K562 (cell line): ENCODE results near the gene RSPRY1. TPM values are rescaled to one million over a fixed set of nuclear protein-coding genes. Genes with fewer than 3 reads are reported as not detected.

ENCODE experiments used
- CCNT2 ChIP-seq: IDR thresholded peaks from 2 replicates; pipeline ENCODE4 v1.6.1; 2011; ENCODE audit warnings: borderline replicate concordance, low read depth, mild to moderate bottlenecking, moderate library complexity, mixed read lengths, low read length; ENCODE audit not compliant: insufficient read length; ENCODE audit errors: extremely low read depth
- CEBPG ChIP-seq, 3 experiments: fragments of 200-800 bp in 1 of 3; sonication (Bioruptor generic) in 1 of 3; sonication (generic) in 1 of 3; formaldehyde crosslinking in 1 of 3; IDR thresholded peaks in 2 of 3; conservative IDR thresholded peaks in 1 of 3; 2 replicates each; pipeline versions ENCODE4 v1.6.1 to v1.8.0; 2016 to 2022; ENCODE audit warnings: missing compliant biosample characterization in 2 of 3, missing genetic modification characterization in 2 of 3, mild to moderate bottlenecking in 1 of 3, missing genetic modification reagents in 1 of 3
- ETV5 ChIP-seq: sonication (generic); formaldehyde crosslinking; IDR thresholded peaks from 2 replicates; pipeline ENCODE4 v1.4.0; 2020; ENCODE audit warnings: low read depth, mild to moderate bottlenecking, missing genetic modification reagents
- ETV6 ChIP-seq, 3 experiments: fragments of 150-350 bp in 1 of 3; sonication (generic) in 1 of 3; formaldehyde crosslinking in 1 of 3; IDR thresholded peaks; 2 replicates each; pipeline versions ENCODE4 v1.6.1 to v1.8.0; 2014 to 2022; ENCODE audit warnings: borderline replicate concordance in 2 of 3, low read depth in 2 of 3, antibody characterized with exemption in 1 of 3, low read length in 1 of 3, mild to moderate bottlenecking in 1 of 3, missing genetic modification reagents in 1 of 3
- GATAD2B ChIP-seq: fragments of 450-650 bp; IDR thresholded peaks from 2 replicates; pipeline ENCODE4 v1.6.1; 2017; ENCODE audit warnings: mild to moderate bottlenecking, borderline replicate concordance
- HDAC3 ChIP-seq: fragments of 450-650 bp; IDR thresholded peaks from 2 replicates; pipeline ENCODE4 v1.6.1; 2018; ENCODE audit warnings: borderline replicate concordance, mild to moderate bottlenecking, moderate library complexity; ENCODE audit not compliant: partially characterized antibody
- HDAC8 ChIP-seq: fragments of 450-650 bp; IDR thresholded peaks from 2 replicates; pipeline ENCODE4 v1.6.1; 2016; ENCODE audit warnings: mild to moderate bottlenecking, missing genetic modification characterization, moderate library complexity, missing compliant biosample characterization
- JUN ChIP-seq, 2 experiments: sonication (generic) in 1 of 2; formaldehyde crosslinking in 1 of 2; IDR thresholded peaks; 2 replicates each; pipeline versions ENCODE4 v1.6.1 to v1.8.0; 2012 to 2022; ENCODE audit warnings: borderline replicate concordance in 2 of 2, mild to moderate bottlenecking in 2 of 2, improper control_type of control experiment in 1 of 2, low read depth in 1 of 2, low read length in 1 of 2, missing genetic modification reagents in 1 of 2
- PCBP1 ChIP-seq: fragments of 200-400 bp; formaldehyde crosslinking; IDR thresholded peaks from 2 replicates; pipeline ENCODE4 v1.6.1; 2018; ENCODE audit warnings: mild to moderate bottlenecking, low read depth, low read length; ENCODE audit not compliant: poor library complexity, severe bottlenecking
- PTBP1 ChIP-seq: fragments of 200-400 bp; formaldehyde crosslinking; IDR thresholded peaks from 2 replicates; pipeline ENCODE4 v1.6.1; 2017; ENCODE audit warnings: low read depth, low read length
- SOX6 ChIP-seq: fragments of 450-650 bp; IDR thresholded peaks from 2 replicates; pipeline ENCODE4 v1.6.1; 2014; ENCODE audit warnings: mild to moderate bottlenecking
- SRSF9 ChIP-seq: fragments of 200-400 bp; formaldehyde crosslinking; IDR thresholded peaks from 2 replicates; pipeline ENCODE4 v1.6.1; 2017; ENCODE audit warnings: low read depth, low read length, borderline replicate concordance
- TOE1 ChIP-seq, 2 experiments: fragments of 450-650 bp in 1 of 2; sonication (generic) in 1 of 2; formaldehyde crosslinking in 1 of 2; IDR thresholded peaks; 2 replicates each; pipeline versions ENCODE4 v1.7.1 to v1.8.0; 2016 to 2022; ENCODE audit warnings: borderline replicate concordance in 2 of 2, mild to moderate bottlenecking in 2 of 2, antibody characterized with exemption in 1 of 2, inconsistent platforms in 1 of 2, low read depth in 1 of 2, missing genetic modification reagents in 1 of 2, moderate library complexity in 1 of 2
- ZNF239 ChIP-seq: fragments of 250-450 bp; sonication (Bioruptor Pico); IDR thresholded peaks from 2 replicates; pipeline ENCODE4 v1.4.0; 2020; ENCODE audit warnings: mild to moderate bottlenecking
- polyA plus RNA-seq, 8 experiments: library from polyadenylated mRNA; depleted of rRNA in 4 of 8; stranded (reverse) in 5 of 8; unstranded in 3 of 8; fragments of >200 nt; fragmentation: Nextera tagmentation in 2 of 8; fragmentation: Illumina TruSeq in 1 of 8; extraction: Ambion mirVana in 2 of 8; extraction: Trizol in 1 of 8; gene quantifications; 2 replicates each; pipeline versions ENCODE4 v1.2.1 to v1.2.3, GENCODE V29; 2011 to 2014; ENCODE audit warnings: inconsistent platforms in 1 of 8, missing spikeins in 1 of 8
- total RNA-seq, 7 experiments: library from RNA; depleted of rRNA in 6 of 7; stranded (reverse); fragments of >200 nt in 6 of 7; fragmentation: Illumina TruSeq in 2 of 7; extraction: Trizol in 2 of 7; gene quantifications; 2 replicates each; pipeline versions ENCODE4 v1.2.1 to v1.2.3, GENCODE V29; 2011 to 2021; ENCODE audit warnings: low replicate concordance in 1 of 7
- TF ChIP-seq, protein P1 (sequence below): sonication (generic); formaldehyde crosslinking; IDR thresholded peaks from 2 replicates; pipeline ENCODE4 v1.8.1; 2023; ENCODE audit warnings: mild to moderate bottlenecking, missing genetic modification reagents
- TF ChIP-seq, protein P2 (sequence below): sonication (generic); formaldehyde crosslinking; IDR thresholded peaks from 2 replicates; pipeline ENCODE4 v1.8.0; 2022; ENCODE audit warnings: missing genetic modification reagents, mild to moderate bottlenecking, moderate library complexity, borderline replicate concordance
- TF ChIP-seq, protein P3 (sequence below), 3 experiments: fragments of 200-800 bp in 1 of 3; sonication (Bioruptor generic) in 1 of 3; sonication (generic) in 1 of 3; formaldehyde crosslinking in 1 of 3; IDR thresholded peaks; 2 replicates each; pipeline versions ENCODE4 v1.6.1 to v1.8.0; 2016 to 2022; ENCODE audit warnings: mild to moderate bottlenecking in 2 of 3, missing compliant biosample characterization in 2 of 3, missing genetic modification characterization in 2 of 3, missing genetic modification reagents in 1 of 3

The RSPRY1 gene
- total and polyA plus RNA-seq, 9 of the 15 experiments (the other 6 are each of a cell fraction or from before 2014, with no cell fraction given) = 10.2 to 27.8 (median 20.8) TPM

DNA sequence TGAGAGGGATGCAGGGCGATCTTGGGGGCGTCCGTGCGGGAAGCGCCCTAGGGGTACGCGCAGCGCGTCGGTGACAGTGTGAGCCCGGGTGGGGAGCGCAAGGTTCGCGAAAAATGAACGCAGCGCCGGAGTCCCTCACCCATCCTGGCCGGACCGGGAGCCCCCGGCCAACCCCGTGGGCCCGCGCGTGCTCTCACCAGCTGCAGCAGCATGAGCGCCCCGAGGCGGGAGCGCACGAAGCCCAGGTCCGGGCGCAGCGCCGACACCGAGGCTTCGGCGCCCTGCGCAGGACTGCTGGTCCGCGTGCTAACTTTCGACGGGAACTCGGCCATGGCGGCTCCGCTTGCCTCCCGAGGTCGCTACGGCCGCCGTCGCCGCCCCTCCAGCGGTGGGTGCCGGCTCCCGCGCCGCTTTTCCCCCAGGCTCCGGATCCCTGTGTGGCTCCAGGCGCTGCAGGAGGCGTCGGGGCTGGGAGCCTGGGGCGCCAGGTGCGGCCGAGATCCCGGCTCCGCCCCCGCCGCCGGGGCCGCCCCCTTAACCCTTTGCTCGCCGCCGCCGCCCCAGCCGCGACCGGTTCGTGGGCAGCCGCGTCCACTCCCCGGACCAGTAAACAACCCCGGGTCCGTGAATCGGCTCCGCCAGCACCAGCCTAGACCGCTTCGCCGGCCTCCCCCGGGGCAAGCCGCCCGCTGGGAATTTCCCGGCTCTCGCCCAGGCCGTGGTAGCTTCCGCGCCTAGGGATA, 98.3 kb downstream of the RSPRY1 start, which contains the start of gene PLLP (continued):
- TF ChIP-seq TOE1 (IDR thresholded peaks at IDR 0.05; ENCODE audit: borderline replicate concordance) = 0 out of 2 replicates have a peak, but pooled peaks have one; percentile 60
- TF ChIP-seq TOE1 (CRISPR knock-in tag; IDR thresholded peaks at IDR 0.05; ENCODE audit: borderline replicate concordance, low read depth) = no peak
- TF ChIP-seq GATAD2B = peak; percentile 53; the same call in 1 of the 2 replicates
- peak; percentile 39; the same call in 1 of the 2 replicates for TF ChIP-seq SOX6
- no peak for TF ChIP-seq SRSF9
- no peak for TF ChIP-seq PTBP1
- peak; percentile 54; the same call in 1 of the 2 replicates for TF ChIP-seq CEBPG (CRISPR knock-in tag; IDR thresholded peaks at IDR 0.05)
- TF ChIP-seq CEBPG (tag; conservative IDR thresholded peaks at IDR 0.05 in 1 of 2, IDR thresholded peaks at IDR 0.05 in 1 of 2) = no peak
- no peak for TF ChIP-seq HDAC3
- TF ChIP-seq, protein P1, sequence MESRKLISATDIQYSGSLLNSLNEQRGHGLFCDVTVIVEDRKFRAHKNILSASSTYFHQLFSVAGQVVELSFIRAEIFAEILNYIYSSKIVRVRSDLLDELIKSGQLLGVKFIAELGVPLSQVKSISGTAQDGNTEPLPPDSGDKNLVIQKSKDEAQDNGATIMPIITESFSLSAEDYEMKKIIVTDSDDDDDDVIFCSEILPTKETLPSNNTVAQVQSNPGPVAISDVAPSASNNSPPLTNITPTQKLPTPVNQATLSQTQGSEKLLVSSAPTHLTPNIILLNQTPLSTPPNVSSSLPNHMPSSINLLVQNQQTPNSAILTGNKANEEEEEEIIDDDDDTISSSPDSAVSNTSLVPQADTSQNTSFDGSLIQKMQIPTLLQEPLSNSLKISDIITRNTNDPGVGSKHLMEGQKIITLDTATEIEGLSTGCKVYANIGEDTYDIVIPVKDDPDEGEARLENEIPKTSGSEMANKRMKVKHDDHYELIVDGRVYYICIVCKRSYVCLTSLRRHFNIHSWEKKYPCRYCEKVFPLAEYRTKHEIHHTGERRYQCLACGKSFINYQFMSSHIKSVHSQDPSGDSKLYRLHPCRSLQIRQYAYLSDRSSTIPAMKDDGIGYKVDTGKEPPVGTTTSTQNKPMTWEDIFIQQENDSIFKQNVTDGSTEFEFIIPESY (CRISPR knock-in tag) = peak; percentile 88
- peak; percentile 48; the same call in 1 of the 2 replicates for TF ChIP-seq JUN (IDR thresholded peaks at IDR 0.05; ENCODE audit: borderline replicate concordance, low read depth, low read length)
- peak; percentile 85; the same call in 1 of the 2 replicates for TF ChIP-seq JUN (CRISPR knock-in tag; IDR thresholded peaks at IDR 0.05; ENCODE audit: borderline replicate concordance)
- no peak for TF ChIP-seq PCBP1
- TF ChIP-seq CCNT2 = peak; percentile 65
- TF ChIP-seq, protein P2, sequence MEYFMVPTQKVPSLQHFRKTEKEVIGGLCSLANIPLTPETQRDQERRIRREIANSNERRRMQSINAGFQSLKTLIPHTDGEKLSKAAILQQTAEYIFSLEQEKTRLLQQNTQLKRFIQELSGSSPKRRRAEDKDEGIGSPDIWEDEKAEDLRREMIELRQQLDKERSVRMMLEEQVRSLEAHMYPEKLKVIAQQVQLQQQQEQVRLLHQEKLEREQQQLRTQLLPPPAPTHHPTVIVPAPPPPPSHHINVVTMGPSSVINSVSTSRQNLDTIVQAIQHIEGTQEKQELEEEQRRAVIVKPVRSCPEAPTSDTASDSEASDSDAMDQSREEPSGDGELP (CRISPR knock-in tag) = peak; percentile 52; the same call in 1 of the 2 replicates
- TF ChIP-seq HDAC8 (tag) = peak; percentile 62; the same call in 1 of the 2 replicates
- no peak for TF ChIP-seq ETV6 (IDR thresholded peaks at IDR 0.05; ENCODE audit: borderline replicate concordance in 1 of 2, low read depth in 2 of 2, low read length in 1 of 2)
- TF ChIP-seq ETV6 (CRISPR knock-in tag; IDR thresholded peaks at IDR 0.05; ENCODE audit: borderline replicate concordance) = peak; percentile 67; the same call in 1 of the 2 replicates
- TF ChIP-seq ZNF239 (CRISPR knock-in tag) = no peak
- 0 out of 2 replicates have a peak, but pooled peaks have one; percentile 35 for TF ChIP-seq ETV5
- TF ChIP-seq, protein P3, sequence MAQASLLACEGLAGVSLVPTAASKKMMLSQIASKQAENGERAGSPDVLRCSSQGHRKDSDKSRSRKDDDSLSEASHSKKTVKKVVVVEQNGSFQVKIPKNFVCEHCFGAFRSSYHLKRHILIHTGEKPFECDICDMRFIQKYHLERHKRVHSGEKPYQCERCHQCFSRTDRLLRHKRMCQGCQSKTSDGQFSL (CRISPR knock-in tag; IDR thresholded peaks at IDR 0.05) = peak; percentile 55
- TF ChIP-seq, protein P3 (tag; IDR thresholded peaks at IDR 0.05) = no peak
